Loucy (cell line): Measurements from ENCODE around the gene NTN4.

Experiments used
- EZH2phosphoT487 ChIP-seq: fragments of 200-600 bp; IDR thresholded peaks from 2 replicates; pipeline ENCODE4 v1.6.1; 2018; ENCODE audit warnings: antibody characterized with exemption, mild to moderate bottlenecking, moderate library complexity, borderline replicate concordance
- TF ChIP-seq, protein P1 (sequence below): fragments of 200-600 bp; sonication (generic); conservative IDR thresholded peaks from 2 replicates; pipeline ENCODE4 v1.5.1; 2014; ENCODE audit warnings: mild to moderate bottlenecking, antibody characterized with exemption, low read length

DNA sequence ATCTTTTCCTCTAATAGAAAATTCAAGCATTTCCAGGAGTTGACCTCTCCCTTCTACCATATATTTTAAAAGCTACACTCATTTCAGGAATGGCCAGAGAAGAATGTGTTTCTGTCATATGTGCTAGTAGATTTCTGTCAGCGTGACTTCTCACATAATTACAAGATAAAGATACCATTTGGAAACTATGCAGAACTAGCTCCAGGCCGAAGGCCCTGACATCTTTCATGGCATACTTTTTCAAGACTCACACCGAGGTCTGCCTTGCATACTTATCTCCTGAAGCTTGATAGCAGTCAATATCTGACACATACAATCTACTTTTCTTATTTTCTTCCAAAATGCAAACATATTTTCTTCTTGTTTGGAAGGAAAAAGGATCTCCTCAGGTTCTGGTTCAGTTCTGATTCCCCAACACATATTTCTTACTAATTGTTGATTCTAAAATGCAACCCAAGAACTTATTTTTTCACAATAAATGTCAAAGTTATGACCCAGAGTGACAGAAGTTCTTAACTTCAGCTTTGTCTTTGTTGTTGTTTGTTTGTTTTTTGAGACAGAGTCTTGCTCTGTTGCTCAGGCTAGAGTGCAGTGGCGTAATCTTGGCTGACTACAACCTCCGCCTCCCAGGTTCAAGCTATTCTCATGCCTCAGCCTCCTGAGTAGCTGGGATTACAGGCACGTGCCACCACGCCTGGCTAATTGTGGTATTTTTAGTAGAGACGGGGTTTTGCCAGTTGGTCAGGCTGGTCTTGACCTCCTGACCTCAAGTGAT is 99.5 kb downstream of the NTN4 start:
- TF ChIP-seq, protein P1, sequence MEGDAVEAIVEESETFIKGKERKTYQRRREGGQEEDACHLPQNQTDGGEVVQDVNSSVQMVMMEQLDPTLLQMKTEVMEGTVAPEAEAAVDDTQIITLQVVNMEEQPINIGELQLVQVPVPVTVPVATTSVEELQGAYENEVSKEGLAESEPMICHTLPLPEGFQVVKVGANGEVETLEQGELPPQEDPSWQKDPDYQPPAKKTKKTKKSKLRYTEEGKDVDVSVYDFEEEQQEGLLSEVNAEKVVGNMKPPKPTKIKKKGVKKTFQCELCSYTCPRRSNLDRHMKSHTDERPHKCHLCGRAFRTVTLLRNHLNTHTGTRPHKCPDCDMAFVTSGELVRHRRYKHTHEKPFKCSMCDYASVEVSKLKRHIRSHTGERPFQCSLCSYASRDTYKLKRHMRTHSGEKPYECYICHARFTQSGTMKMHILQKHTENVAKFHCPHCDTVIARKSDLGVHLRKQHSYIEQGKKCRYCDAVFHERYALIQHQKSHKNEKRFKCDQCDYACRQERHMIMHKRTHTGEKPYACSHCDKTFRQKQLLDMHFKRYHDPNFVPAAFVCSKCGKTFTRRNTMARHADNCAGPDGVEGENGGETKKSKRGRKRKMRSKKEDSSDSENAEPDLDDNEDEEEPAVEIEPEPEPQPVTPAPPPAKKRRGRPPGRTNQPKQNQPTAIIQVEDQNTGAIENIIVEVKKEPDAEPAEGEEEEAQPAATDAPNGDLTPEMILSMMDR = no peak
- TF ChIP-seq EZH2phosphoT487 = no peak
